HG03457 (cell line): Measurements from ENCODE around the gene INTS6L.
"Not testable (repeated sequence)": the region's sequence is repeated elsewhere in the genome, so short reads cannot be mapped to it uniquely, and the experiment has no call there.

Experiments used
- ATAC-seq: cut with Tn5 transposase; IDR thresholded peaks from one replicate; pipeline ENCODE4 v1.9.1; 2021; ENCODE audit warnings: moderate number of reproducible peaks; ENCODE audit not compliant: unreplicated experiment

Gene INTS6L

DNA sequence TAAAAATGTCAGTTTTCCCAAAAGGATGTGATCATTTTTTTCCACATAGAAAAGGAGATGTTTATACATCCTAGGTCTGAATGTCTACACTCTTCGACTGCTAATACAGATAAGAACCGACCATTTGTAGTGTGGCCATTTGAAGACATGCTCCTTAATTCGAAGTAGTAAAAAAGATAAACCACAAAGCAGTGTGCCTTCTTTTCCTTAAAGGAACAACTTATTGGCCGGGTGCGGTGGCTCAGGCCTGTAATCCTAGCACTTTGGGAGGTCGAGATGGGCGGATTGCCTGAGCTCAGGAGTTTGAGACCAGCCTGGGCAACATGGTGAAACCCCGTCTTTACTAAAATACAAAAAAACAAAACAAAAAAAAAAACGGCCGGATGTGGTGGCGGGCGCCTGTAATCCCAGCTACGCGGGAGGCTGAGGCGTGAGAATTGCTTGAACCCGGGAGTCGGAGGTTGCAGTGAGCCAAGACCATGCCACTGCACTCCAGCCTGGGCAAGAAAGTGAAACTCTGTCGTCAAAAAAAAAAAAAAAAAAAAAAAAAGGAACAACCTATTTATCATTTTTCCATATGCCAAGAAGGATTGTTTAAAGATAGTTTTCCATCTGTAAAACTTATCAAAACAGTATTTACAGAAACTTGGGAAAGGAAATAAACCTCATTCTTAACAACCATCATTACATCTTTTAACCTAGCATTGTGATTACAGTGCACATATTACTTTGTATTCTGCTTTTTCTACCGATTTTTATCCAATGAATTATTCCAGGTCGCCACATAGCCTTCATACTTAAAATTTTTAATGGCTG lies 2.6 kb downstream of the INTS6L start:
- no peak for ATAC-seq

DNA sequence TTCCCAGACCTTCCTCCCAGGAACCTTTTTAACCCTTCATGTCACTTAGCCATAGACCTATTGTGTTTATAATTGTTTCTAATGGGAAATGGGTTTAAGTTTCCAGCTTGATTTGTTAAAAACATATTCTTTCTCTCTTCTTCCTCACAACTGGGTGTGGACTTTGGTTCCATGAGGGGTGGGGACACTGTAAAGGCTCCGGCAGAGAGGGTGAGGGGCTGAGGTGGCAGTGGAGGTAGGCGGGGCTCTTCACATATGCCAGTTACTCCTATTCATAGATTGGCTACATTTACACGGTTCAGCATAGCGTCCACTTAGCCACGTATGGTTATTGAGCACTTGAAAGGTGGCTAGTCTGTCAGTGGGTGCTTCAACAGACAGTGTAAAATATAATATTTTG lies 7.8 kb downstream of the INTS6L start:
- ATAC-seq, result no peak

DNA sequence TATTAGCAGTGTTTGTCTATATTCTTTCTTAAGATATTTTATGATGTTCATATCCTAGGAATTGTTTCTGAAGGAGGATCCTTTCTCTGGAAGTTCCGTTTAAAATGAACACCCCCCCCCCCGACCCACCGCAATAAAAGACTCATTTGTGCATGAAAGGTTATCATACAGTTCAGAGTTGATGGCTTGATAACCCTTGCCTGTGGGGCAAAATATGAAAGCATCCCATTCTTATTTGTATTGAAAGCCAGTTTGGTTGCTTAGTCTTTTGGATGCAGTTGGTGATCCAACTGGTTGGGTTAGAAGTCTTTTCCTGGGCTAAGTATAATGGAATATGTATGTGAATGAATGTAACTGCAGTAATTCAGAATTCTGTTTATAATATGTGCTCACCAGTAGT lies 8.3 kb downstream of the INTS6L start:
- ATAC-seq, result no peak

DNA sequence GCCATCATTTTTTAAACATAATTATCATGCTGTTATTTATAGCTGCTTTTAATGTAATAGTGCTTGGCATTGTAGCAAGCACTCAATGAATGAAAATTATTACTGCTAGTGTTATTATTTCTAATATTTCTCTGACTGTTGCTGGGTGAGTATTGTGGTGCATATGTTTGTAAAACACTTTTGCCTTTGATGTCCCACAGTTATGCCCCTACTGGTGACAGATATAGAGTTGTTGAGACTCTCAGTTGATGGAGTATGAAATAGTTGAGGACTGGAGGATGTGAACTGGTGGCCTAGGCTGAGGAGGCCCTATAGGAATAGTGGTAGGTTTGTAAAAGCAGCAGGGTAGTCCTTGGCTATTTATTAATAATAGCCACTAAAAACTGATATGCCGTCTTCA lies 9.6 kb downstream of the INTS6L start:
- ATAC-seq, result no peak

DNA sequence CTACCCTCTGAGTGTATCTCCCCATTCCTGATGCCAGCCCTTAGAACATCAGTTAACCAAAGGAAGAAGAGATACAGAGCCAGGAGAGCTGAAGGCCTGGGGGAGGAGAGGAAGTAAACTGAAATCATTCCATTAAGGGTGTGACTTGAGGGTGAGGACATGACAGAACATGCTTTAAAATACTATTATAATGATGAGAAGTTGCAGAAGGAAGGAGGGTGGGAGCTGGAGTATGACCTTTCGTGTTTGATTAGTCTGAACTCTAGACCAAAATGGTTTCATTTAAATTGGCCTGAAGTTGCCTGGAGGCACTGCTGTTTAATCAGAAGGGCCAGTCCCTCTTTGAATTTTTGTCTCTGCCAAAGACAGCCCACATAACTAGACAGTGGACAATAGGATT lies 11.4 kb downstream of the INTS6L start:
- no peak for ATAC-seq

DNA sequence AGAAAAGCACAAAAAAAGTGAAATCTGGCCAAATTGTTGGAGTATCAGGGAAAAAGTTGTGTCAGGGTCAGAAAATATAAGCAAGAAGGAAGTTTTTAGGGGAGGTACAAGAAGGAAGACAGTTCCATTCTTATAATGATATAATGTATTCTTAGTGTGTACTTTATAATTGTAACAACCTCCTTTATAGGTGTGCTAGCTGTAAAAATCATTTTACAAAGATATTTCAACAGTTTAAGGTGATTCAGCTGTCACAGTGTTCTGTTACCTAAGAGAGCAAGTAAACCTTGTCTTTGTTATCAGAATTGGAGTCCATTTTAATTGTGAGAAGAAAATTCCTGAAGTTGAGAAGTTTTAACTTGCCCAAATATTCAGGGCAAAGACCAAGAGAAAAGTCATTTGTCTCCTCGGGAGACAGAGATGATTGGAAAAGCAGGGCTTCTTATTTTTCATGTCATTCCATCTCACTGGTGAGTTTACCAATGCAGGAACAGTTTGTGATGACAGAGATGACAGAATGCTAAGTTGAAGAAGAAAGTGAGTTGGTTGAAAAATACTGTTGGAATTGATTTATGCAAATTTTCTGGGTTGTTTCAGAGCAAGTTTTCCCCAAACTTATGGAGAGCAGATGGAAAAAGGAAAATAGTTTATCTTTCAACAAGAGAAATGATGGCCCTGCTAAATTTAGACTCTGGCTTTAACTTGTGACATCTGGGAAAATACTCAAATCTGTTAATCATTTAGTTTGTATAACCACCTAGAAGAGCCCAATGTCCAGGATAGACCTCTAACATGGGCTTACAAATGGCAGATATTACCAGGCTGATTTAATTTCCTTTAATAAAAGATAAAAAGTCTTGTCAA lies 14.8 kb downstream of the INTS6L start:
- ATAC-seq, result no peak

DNA sequence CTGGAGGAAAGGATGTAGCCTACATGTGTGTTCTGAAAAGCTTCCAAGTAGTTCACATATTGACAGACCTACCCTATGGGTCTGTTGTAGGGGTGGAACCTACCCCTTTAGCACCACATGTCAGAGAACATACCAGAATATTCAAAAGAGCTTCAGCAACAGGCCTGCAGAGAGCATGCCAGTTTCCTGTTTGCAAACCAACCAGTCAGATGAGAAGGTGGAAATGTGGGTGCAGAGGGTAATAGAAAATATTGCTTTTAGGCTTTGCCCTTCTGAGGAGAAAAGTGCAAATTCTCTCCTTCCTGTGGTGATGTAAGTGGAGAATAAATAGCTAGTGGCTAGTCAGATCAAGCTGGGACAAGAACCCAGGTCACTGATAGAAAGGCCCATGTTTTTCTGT lies 16.4 kb downstream of the INTS6L start:
- ATAC-seq, result no peak

DNA sequence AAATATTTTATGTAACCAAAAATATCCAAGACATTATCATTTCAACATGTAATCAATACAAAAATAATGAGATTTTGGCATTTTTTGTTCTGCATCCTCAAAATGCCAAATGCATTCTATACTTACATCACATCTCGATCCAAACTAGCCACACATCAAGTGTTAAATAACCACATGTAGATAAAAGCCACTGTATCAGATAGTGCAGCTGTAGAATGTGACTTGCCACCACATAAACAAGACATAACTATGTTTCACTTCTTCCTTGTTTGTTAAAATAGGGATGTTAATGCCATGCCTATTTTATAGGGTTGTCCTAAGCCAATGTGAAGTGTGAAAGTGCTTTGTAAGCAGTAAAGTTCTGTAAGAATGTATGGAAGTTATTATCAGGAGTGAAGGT lies 20.9 kb downstream of the INTS6L start:
- no peak for ATAC-seq

DNA sequence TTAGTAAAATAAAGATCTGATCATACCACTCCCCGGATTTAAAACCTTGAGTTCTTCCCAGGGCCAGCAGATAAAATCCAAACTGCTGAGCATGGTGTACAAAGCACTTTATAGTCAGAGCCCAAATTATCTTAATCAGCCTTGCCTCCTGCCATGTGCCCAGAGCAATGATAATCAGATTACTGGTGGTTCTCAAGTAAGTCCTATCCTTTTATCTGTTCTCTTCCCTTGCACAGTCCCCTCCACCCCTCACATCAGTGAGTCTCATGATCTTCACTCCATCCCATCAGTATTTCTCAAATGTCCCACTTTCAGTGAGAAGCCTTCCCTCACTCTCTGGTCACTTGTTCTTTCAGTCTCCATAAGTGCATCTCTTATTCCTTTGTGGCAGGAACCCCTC lies 22.7 kb downstream of the INTS6L start:
- no peak for ATAC-seq

DNA sequence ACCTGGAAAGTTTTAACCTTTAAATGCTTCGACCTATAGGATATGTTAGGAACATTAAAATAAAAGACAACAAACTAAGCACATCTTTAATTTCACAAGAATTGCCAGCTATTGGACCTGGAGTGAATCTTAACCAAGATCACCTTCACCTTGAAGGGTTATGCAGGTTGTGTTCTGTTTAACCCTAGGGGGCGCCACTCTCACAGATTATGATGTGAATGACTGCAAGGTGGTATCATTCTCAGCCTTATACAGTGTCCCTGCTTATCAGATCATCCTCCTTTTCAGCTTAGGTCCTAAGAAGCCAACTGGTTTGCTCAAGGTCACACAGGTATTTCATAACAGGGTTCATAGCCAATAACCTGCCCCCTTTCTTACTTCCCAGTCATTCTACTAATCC lies 23.5 kb downstream of the INTS6L start:
- ATAC-seq, result no peak

DNA sequence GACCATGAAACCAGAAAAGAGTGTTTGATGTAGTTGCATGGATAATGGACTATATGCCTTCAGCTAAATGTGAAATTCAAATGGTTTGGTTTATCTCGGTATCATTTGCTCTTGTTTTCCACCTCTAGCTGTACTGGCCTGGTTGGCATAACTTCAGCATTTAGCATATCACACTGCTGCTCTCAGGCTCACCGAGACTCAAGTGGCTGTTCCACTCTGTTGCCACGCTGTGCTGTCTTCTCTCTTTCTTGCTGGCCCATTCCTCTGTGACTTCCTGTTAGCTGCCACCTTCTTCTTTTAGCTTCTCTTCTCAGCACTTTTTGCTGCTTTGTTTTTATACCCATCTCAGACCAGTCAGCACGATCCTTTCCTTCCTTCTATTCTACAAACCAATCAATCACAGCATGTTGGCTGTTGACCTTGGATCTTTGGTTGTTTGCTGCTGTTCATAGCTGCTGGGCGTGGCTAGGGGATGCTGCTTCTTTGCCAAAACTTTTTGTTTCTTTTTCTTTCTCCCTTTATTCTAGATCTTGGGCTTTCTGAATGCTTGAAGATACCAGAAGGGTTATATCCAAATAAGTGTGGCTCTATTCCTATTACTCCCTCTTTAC lies 24.0 kb downstream of the INTS6L start:
- no peak for ATAC-seq

DNA sequence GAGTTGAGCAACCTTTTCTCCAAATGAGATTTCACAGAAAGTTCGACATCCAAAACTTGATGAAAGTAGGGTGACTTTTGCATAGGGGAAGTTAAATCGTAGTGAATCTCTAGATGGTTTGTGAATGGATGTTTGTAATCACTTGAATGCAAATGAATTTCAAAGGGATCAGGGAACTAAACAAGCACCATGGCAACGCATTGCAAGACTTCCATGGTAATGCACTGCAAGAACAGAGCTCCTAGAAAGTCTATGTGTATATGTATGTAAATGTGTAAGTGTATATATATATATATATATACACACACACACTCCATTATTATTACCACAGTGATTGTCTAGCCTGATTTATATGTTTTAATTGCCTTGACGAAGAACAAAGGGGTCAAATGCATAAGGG lies 27.3 kb downstream of the INTS6L start:
- no peak for ATAC-seq

DNA sequence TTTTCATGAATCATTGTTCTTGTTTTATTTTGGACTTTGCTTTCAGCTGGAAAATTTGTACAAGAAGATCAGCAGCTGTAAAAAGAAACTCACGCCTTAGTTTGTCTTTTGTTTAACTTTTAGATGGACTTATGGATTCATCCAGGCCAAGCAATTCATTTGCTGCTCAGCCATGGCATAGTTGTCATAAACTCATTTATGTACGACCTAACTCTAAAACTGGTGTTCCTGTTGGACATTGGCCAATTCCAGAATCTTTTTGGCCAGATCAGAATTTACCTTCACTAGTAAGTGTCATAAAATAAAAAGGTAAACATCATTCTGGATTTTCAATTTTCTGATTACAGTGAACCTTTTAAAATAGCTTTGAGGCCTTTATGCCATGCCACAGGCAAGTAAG lies 29.1 kb downstream of the INTS6L start:
- no peak for ATAC-seq

DNA sequence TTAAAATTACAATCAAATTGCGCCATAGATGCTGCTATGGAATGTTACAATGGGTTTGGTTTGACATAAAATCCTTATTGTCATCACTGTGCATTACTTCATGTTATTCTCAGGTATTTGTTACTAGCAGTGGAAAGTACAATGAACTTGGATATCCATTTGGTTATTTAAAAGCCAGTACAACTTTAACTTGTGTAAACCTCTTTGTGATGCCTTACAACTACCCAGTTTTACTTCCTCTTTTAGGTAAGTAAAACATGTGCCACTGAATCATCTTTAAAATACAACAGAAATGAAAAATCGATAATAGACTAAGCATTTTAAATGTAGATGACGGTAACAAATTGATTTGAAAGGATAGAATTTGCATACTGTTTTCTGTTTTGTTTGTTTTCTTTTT lies 35.6 kb downstream of the INTS6L start:
- ATAC-seq, result no peak

DNA sequence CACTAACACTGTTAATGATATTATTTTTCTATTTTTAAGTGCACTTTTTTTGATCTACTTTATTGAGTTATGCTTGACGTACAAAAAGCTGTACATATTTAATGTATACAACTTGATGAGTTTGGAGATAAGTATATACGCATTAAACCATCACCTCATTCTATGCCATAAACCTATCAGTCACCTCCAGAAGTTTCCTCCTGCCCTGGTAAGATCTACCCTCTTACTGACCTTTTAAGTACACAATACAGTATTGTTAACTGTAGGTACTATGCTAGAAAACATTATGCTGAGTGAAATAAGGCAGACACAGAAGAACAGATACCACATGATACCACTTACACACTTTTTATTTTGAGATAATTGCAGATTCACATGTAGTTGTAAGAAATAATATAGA lies 36.9 kb downstream of the INTS6L start:
- ATAC-seq, result no peak

DNA sequence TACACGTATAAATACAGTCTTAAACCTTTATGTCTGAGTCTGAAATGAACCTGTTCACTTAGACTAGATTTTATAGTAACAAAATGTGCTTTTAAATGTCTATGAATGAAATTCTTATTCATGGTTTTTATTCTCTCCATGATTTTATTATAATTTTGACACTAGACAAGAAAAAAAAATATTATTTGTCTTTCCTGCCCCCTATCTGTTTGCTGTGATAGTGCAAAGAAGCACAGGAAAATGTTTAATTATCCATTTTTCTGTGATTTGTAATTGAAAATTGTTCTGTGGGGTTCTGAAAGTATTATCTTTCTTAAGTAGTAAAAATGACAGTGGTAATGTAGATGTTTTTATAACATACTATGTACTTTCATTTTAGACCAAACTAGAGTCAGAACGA lies 52.0 kb downstream of the INTS6L start:
- no peak for ATAC-seq

DNA sequence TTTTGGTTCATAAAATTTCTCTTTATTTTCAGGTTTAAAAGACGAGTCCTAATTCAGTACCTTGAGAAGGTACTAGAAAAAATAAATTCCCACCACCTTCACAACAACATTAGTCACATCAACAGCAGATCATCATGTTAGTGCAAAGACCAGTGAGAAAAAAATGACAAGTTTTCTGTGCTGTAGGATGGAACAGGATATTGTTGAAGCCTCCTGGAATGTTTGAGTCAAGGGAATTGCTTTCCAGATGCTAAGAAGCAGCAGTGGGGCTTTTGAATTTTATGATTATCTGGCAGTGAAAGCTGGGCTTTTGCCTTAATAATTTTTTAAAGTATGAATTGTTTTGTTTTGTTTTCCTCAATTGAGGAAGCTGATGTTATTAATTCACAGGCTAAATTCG lies 61.0 kb downstream of the INTS6L start:
- no peak for ATAC-seq

DNA sequence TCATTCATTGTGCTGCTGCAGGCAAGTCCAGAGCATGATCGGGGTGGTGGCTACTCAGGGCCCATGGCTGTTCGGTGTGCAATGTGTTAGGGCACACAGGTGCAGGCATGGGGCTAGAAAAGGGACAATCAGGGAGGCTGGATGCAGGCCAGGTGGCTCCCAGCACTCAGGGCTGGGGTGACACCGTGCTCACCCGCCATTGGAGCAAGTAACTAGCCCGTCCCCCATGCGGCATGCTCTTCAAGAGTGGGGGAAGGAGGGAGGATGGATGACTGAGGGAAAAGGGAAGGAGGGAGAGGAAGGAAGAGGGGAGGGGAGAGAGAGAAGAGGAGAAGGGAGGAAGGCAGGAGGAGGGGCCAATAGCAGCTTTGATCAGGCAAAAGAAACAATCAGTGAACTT lies 64.7 kb downstream of the INTS6L start:
- no peak for ATAC-seq

DNA sequence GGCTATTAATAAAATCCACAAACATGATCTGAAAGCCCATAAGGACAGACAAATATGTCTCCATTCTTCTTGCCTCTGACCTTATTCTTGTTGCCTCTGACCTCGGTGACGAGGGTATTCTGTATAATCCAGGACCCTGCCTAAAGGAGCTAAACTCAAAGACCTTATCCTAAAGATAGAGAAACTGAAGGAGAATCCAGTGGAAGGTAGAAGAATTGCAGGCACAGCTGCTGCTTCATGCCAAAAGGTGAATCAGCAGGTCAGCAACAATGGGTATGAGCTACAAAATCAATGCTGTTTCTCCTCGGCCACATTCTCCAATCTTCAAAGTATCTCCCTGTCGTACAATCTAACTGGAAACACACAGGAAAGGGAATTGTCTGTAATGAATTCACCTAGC lies 71.4 kb downstream of the INTS6L start:
- no peak for ATAC-seq

DNA sequence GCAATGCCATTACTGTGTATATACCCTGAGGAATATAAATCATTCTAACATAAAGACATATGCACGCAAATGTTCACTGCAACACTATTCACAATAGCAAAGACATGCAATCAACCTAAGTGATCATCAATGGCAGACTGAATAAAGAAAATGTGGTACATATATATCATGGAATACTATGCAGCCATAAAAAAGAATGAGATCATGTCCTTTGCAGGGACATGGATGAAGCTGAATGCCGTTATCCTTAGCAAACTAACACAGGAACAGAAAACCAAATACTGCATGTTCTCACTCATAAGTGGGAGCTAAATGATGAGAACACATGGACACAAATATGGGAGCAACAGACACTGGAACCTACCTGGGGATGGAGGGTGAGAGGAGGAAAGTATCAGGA lies 73.6 kb downstream of the INTS6L start:
- ATAC-seq, result not testable (repeated sequence)

DNA sequence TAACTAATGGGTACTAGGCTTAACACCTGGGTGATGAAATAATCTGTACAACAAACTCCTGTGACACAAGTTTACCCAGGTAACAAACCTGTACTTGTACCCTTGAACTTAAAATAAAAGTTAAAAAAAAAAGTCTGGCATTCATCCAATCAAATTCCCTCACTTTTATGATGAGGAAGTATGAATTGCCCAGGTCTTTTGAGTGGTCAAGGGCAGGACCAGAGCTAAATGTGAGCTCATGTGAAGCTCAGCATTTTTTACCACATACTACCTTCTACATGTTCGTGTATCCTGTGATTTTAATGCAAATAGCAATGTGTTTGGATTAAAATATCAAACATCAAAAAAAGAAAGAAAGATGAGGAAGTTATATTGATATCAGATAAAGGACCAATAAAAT lies 74.0 kb downstream of the INTS6L start:
- ATAC-seq, result not testable (repeated sequence)

DNA sequence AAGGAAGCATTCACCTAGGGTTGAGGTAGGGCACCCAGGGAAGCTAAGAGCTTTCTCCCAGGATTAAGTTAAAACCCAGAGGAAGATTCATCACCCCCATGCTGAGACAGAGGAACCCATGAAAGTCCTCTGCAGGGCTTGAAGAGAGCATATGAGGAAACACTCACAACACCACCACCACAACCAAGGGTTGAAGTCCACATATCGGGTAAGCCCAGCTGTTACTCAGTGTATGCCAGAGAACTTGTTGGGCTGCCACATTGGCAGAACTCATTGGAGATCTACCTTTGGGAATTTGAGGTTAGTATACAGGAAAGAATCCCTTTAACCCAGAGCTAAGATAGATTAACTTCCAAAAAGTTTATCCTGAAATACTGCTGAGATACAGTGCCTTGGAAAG lies 75.1 kb downstream of the INTS6L start:
- no peak for ATAC-seq
